Liver (tissue), 9 donors: ENCODE data around the gene MGA. TPM values are rescaled to one million over a fixed set of nuclear protein-coding genes. Genes with fewer than 3 reads are reported as not detected.

ENCODE experiments used
- DNase-seq: peaks from one replicate; pipeline ENCODE4 v3.0.0-alpha.2; 2017; ENCODE audit warnings: low spot score
- H3K27ac ChIP-seq, 2 donors: one replicate each; pipeline ENCODE4 v1.7.0; 2013; ENCODE audit warnings: inconsistent platforms in 2 of 2, low read length in 2 of 2, control low read depth in 1 of 2, low read depth in 1 of 2, mild to moderate bottlenecking in 1 of 2
- H3K27me3 ChIP-seq, 4 donors: one replicate each; pipeline versions ENCODE4 v1.6.1 to v1.7.0; 2013; ENCODE audit warnings: low read length in 3 of 4, inconsistent platforms in 1 of 4, mild to moderate bottlenecking in 1 of 4, moderate library complexity in 1 of 4; ENCODE audit not compliant: control insufficient read depth in 4 of 4, insufficient read depth in 4 of 4
- H3K36me3 ChIP-seq, 4 donors: one replicate each; pipeline versions ENCODE4 v1.6.1 to v1.7.0; 2013; ENCODE audit warnings: low read length in 3 of 4, mild to moderate bottlenecking in 3 of 4, low read depth in 1 of 4, moderate library complexity in 1 of 4; ENCODE audit not compliant: control insufficient read depth in 4 of 4, insufficient read depth in 3 of 4
- H3K4me1 ChIP-seq, 4 donors: one replicate each; pipeline versions ENCODE4 v1.6.1 to v1.7.0; 2013; ENCODE audit warnings: low read length in 3 of 4, mild to moderate bottlenecking in 3 of 4, moderate library complexity in 1 of 4; ENCODE audit not compliant: control insufficient read depth in 4 of 4, insufficient read depth in 4 of 4
- H3K4me3 ChIP-seq, 3 donors: one replicate each; pipeline versions ENCODE4 v1.6.1 to v1.7.0; 2013; ENCODE audit warnings: low read length in 3 of 3, control low read depth in 1 of 3, low read depth in 1 of 3, mild to moderate bottlenecking in 1 of 3
- H3K9ac ChIP-seq, 2 donors: one replicate each; pipeline ENCODE4 v1.7.0; 2013; ENCODE audit warnings: low read length in 2 of 2, mild to moderate bottlenecking in 2 of 2, moderate library complexity in 2 of 2, control low read depth in 1 of 2, low read depth in 1 of 2
- H3K9me3 ChIP-seq, 4 donors: one replicate each; pipeline versions ENCODE4 v1.6.1 to v1.7.0; 2013; ENCODE audit warnings: low read length in 3 of 4; ENCODE audit not compliant: control insufficient read depth in 4 of 4
- ATF3 ChIP-seq: IDR thresholded peaks from 2 replicates; pipeline ENCODE4 v1.6.1; 2016; ENCODE audit warnings: antibody characterized with exemption
- CTCF ChIP-seq: fragments of 150-350 bp; IDR thresholded peaks from 2 replicates; pipeline ENCODE4 v1.5.1; 2017; ENCODE audit warnings: improper control_type of control experiment, low read depth, low read length; ENCODE audit not compliant: missing input control
- EGR1 ChIP-seq, 2 donors: IDR thresholded peaks; 2 replicates each; pipeline ENCODE4 v1.6.1; 2016 to 2018; ENCODE audit warnings: antibody characterized with exemption in 2 of 2, low read depth in 2 of 2
- FOXA1 ChIP-seq: IDR thresholded peaks from 2 replicates; pipeline ENCODE4 v1.6.1; 2016; ENCODE audit warnings: antibody characterized with exemption
- FOXA2 ChIP-seq: IDR thresholded peaks from 2 replicates; pipeline ENCODE4 v1.6.1; 2016; ENCODE audit warnings: antibody characterized with exemption
- GABPA ChIP-seq, 2 donors: IDR thresholded peaks in 1 of 2; conservative IDR thresholded peaks in 1 of 2; 2 replicates each; pipeline ENCODE4 v1.6.1; 2016; ENCODE audit warnings: antibody characterized with exemption in 2 of 2, mild to moderate bottlenecking in 1 of 2, moderate library complexity in 1 of 2
- HNF4A ChIP-seq, 2 donors: conservative IDR thresholded peaks; 2 replicates each; pipeline ENCODE4 v1.6.1; 2016; ENCODE audit warnings: antibody characterized with exemption in 2 of 2, mild to moderate bottlenecking in 2 of 2
- HNF4G ChIP-seq: IDR thresholded peaks from 2 replicates; pipeline ENCODE4 v1.6.1; 2016; ENCODE audit warnings: antibody characterized with exemption
- JUND ChIP-seq, 2 donors: IDR thresholded peaks; 2 replicates each; pipeline ENCODE4 v1.6.1; 2016; ENCODE audit warnings: antibody characterized with exemption in 2 of 2
- MAX ChIP-seq: IDR thresholded peaks from 2 replicates; pipeline ENCODE4 v1.6.1; 2016; ENCODE audit warnings: antibody characterized with exemption
- NR2F2 ChIP-seq: IDR thresholded peaks from 2 replicates; pipeline ENCODE4 v1.6.1; 2016; ENCODE audit warnings: antibody characterized with exemption
- RAD21 ChIP-seq, 2 donors: IDR thresholded peaks; 2 replicates each; pipeline ENCODE4 v1.6.1; 2016; ENCODE audit warnings: antibody characterized with exemption in 2 of 2, mild to moderate bottlenecking in 2 of 2
- REST ChIP-seq: IDR thresholded peaks from 2 replicates; pipeline ENCODE4 v1.6.1; 2016; ENCODE audit warnings: antibody characterized with exemption, mild to moderate bottlenecking
- RXRA ChIP-seq, 2 donors: IDR thresholded peaks; 2 replicates each; pipeline ENCODE4 v1.6.1; 2017 to 2018; ENCODE audit warnings: antibody characterized with exemption in 2 of 2, mild to moderate bottlenecking in 1 of 2
- SP1 ChIP-seq: IDR thresholded peaks from 2 replicates; pipeline ENCODE4 v1.6.1; 2018; ENCODE audit warnings: antibody characterized with exemption, mild to moderate bottlenecking
- TAF1 ChIP-seq: conservative IDR thresholded peaks from 2 replicates; pipeline ENCODE4 v1.6.1; 2016; ENCODE audit warnings: antibody characterized with exemption, mild to moderate bottlenecking
- YY1 ChIP-seq: IDR thresholded peaks from 2 replicates; pipeline ENCODE4 v1.6.1; 2016; ENCODE audit warnings: antibody characterized with exemption, mild to moderate bottlenecking
- ZBTB33 ChIP-seq: IDR thresholded peaks from 2 replicates; pipeline ENCODE4 v1.6.1; 2016; ENCODE audit warnings: antibody characterized with exemption
- WGBS: extraction: QIAGEN DNeasy Blood & Tissue Kit; methylation state at CpG from one replicate; pipeline ENCODE4 v1.1.7; 2013; 5-methylcytosine and 5-hydroxymethylcytosine counted together
- polyA plus RNA-seq, 2 donors: library from polyadenylated mRNA; stranded (reverse) in 1 of 2; unstranded in 1 of 2; fragments of 200-250 nt in 1 of 2; fragments of >200 nt in 1 of 2; fragmentation: Nextera tagmentation in 1 of 2; extraction: Ambion mirVana in 1 of 2; gene quantifications; one replicate each; pipeline versions ENCODE4 v1.2.1 to v1.2.3, GENCODE V29; 2013 to 2015
- total RNA-seq, 2 donors: library from RNA; depleted of rRNA; stranded (reverse); fragments of >200 nt; gene quantifications; one replicate each; pipeline ENCODE4 v1.2.3, GENCODE V29; 2014
- donor health status: healthy.
- donor health status: healthy.
- donor health status: healthy.
- donor health status: healthy.
- donor health status: healthy.

MGA gene
- total and polyA plus RNA-seq, 4 donors: 2.1 to 33.5 (median 13.2) TPM

GRCh38 chr15:41820791-41821423 lies 160.7 kb downstream of the MGA start:
- Histone ChIP-seq H3K27ac (no peak overlapping the region), H3K9me3 (no peaks in the 10 kb centered on the region), H3K4me3 (no peak overlapping the region), H3K4me1 (no peaks in the 10 kb centered on the region), H3K36me3 (peaks cover 3 to 51% (median 15%) of the 10 kb centered on the region in 4 donors), H3K9ac (no peak overlapping the region), H3K27me3 (no peaks in the 10 kb centered on the region)
- 67% methylated on average over 6 of the region's 6 CpGs for WGBS
- DNase-seq: no peak
- TF ChIP-seq RXRA (IDR thresholded peaks at IDR 0.05) (no peak), MAX (no peak), EGR1 (IDR thresholded peaks at IDR 0.05; ENCODE audit: low read depth in 2 of 2) (no peak), ATF3 (no peak), FOXA1 (no peak), TAF1 (no peak), REST (no peak), SP1 (no peak), RAD21 (IDR thresholded peaks at IDR 0.05) (no peak), ZBTB33 (no peak), FOXA2 (no peak), CTCF (no peak), HNF4G (no peak), YY1 (no peak), HNF4A (conservative IDR thresholded peaks at IDR 0.05) (no peak), JUND (IDR thresholded peaks at IDR 0.05) (no peak), GABPA (IDR thresholded peaks at IDR 0.05 in 1 of 2, conservative IDR thresholded peaks at IDR 0.05 in 1 of 2) (no peak), NR2F2 (no peak)
